PC-3 (cell line): ENCODE results near the gene UMAD1.

ENCODE experiments used
- EZH2 ChIP-seq: fragments of 300-600 bp; sonication (generic); IDR thresholded peaks from one replicate; pipeline ENCODE4 v1.6.1; 2017; ENCODE audit warnings: antibody characterized with exemption, mild to moderate bottlenecking, low read length; ENCODE audit not compliant: unreplicated experiment
- EZH2phosphoT487 ChIP-seq: fragments of 300-600 bp; sonication (generic); IDR thresholded peaks from 2 replicates; pipeline ENCODE4 v1.6.1; 2018; ENCODE audit warnings: mild to moderate bottlenecking, antibody characterized with exemption, low read length, borderline replicate concordance
- TF ChIP-seq, protein P1 (sequence below): fragments of 300-600 bp; sonication (generic); conservative IDR thresholded peaks from 2 replicates; pipeline ENCODE4 v1.5.1; 2017; ENCODE audit warnings: antibody characterized with exemption, low read depth, mild to moderate bottlenecking, low read length

DNA sequence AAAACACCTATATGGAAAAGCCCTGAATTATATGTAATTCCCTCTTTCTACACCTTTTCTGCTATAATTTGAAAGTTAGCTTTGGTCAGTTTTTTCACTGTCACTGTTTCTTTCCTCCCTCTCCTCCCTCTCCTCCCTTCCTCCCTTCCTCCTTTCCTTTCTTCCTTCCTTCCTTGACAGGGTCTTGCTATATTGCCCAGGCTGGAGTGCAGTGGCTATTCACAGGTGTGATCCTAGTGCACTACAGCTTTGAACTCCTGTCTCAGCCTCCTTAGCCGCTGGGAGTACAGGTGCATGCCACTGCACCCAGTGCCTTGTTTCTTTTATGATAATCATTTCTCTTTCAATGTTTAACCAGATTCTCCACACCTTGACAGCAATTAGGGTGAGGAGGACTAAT, 22.1 kb upstream of the UMAD1 start:
- TF ChIP-seq EZH2 (no peak), EZH2phosphoT487 (no peak)
- TF ChIP-seq, protein P1, sequence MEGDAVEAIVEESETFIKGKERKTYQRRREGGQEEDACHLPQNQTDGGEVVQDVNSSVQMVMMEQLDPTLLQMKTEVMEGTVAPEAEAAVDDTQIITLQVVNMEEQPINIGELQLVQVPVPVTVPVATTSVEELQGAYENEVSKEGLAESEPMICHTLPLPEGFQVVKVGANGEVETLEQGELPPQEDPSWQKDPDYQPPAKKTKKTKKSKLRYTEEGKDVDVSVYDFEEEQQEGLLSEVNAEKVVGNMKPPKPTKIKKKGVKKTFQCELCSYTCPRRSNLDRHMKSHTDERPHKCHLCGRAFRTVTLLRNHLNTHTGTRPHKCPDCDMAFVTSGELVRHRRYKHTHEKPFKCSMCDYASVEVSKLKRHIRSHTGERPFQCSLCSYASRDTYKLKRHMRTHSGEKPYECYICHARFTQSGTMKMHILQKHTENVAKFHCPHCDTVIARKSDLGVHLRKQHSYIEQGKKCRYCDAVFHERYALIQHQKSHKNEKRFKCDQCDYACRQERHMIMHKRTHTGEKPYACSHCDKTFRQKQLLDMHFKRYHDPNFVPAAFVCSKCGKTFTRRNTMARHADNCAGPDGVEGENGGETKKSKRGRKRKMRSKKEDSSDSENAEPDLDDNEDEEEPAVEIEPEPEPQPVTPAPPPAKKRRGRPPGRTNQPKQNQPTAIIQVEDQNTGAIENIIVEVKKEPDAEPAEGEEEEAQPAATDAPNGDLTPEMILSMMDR, result no peak
